HT1080 (cell line): ENCODE data around the gene ONECUT2. TPM values are rescaled to one million over a fixed set of nuclear protein-coding genes. Genes with fewer than 3 reads are reported as not detected.
"Not testable (repeated sequence)": the region's sequence is repeated elsewhere in the genome, so short reads cannot be mapped to it uniquely, and the experiment has no call there.

Source experiments
- DNase-seq: peaks from one replicate; pipeline ENCODE4 v3.0.0-alpha.2; 2015; ENCODE audit warnings: low read depth
- polyA plus RNA-seq, 2 experiments: library from polyadenylated mRNA; depleted of rRNA; stranded (reverse); fragments of >200 nt; gene quantifications; 2 replicates each; pipeline ENCODE4 v1.2.3, GENCODE V29; 2015
- total RNA-seq: library from RNA; depleted of rRNA; stranded (reverse); fragments of >200 nt; shearing (Covaris generic); gene quantifications from 2 replicates; pipeline ENCODE4 v1.2.3, GENCODE V29; 2014; rRNA removed

Gene ONECUT2
- total RNA-seq, result 0.03 and 0.08 TPM in 2 replicates
- polyA plus RNA-seq (2015; cell fraction: cytosol; rRNA removed), result 0.13 and 0.23 TPM in 2 replicates
- polyA plus RNA-seq (2015; cell fraction: nucleus; rRNA removed), result 0.18 and 0.22 TPM in 2 replicates

- DNase-seq, result peak; percentile 88
These were observed at the start of gene ONECUT2 for GRCh38 chr18:57434536-57435494. Gene ONECUT2, plus strand, starts transcription at chr18:57435374. Its CDS starts 343 bp downstream, at chr18:57435717.

GRCh38 chr18:57389271-57389670 lies 45.9 kb upstream of the ONECUT2 start:
- DNase-seq, result peak; percentile 44

- DNase-seq, result no peak
These were observed 45.1 kb upstream of the ONECUT2 start for GRCh38 chr18:57390044-57390443.

GRCh38 chr18:57394749-57395148 lies 40.4 kb upstream of the ONECUT2 start:
- not testable (repeated sequence) for DNase-seq

GRCh38 chr18:57396831-57397230 lies 38.3 kb upstream of the ONECUT2 start:
- DNase-seq, result not testable (repeated sequence)

- DNase-seq, result peak; percentile 88
These were observed 37.6 kb upstream of the ONECUT2 start for GRCh38 chr18:57397440-57398132.

- DNase-seq, result no peak
These were observed 30.8 kb upstream of the ONECUT2 start for GRCh38 chr18:57404345-57404744.

GRCh38 chr18:57409650-57410049 lies 25.5 kb upstream of the ONECUT2 start:
- no peak for DNase-seq

GRCh38 chr18:57410749-57411148 lies 24.4 kb upstream of the ONECUT2 start:
- DNase-seq, result no peak

GRCh38 chr18:57416542-57416941 lies 18.6 kb upstream of the ONECUT2 start:
- no peak for DNase-seq

GRCh38 chr18:57422313-57422872 lies 12.8 kb upstream of the ONECUT2 start:
- DNase-seq, result no peak

- no peak for DNase-seq
These were observed 11.4 kb upstream of the ONECUT2 start for GRCh38 chr18:57423821-57424220.

- DNase-seq, result no peak
These were observed 10.1 kb upstream of the ONECUT2 start for GRCh38 chr18:57425096-57425495.

- DNase-seq, result no peak
These were observed 9.0 kb upstream of the ONECUT2 start for GRCh38 chr18:57426187-57426586.

- no peak for DNase-seq
These were observed 7.6 kb upstream of the ONECUT2 start for GRCh38 chr18:57427429-57428201.

- no peak for DNase-seq
These were observed 6.7 kb upstream of the ONECUT2 start for GRCh38 chr18:57428221-57429150.

- DNase-seq, result no peak
These were observed 5.8 kb upstream of the ONECUT2 start for GRCh38 chr18:57429167-57430078.

- no peak for DNase-seq
These were observed 4.8 kb upstream of the ONECUT2 start for GRCh38 chr18:57430079-57431001.
